K562 (cell line): ENCODE data around the gene PKD1L1. TPM values are rescaled to one million over a fixed set of nuclear protein-coding genes. Genes with fewer than 3 reads are reported as not detected.

Source experiments
- ATAC-seq: fragments of 200-7000 bp; cut with Tn5 transposase; 3 replicates; pipeline ENCODE4 v1.9.1; 2020; ENCODE audit warnings: moderate library complexity
- BruUV-seq: library from RNA; stranded (reverse); fragments of 400-500 nt; replicated peaks from 2 replicates; lab custom pipeline; 2021; lab: Mats Ljungman, UMichigan
- CTCF ChIA-PET: fragments of 300-600 bp; formaldehyde crosslinking; extraction: SDS; loops from one replicate; lab custom pipeline; 2021; ENCODE audit warnings: low intra/inter-chr PET ratio; lab: Yijun Ruan, JAX
- POLR2A ChIA-PET: fragments of 300-600, 350-650 bp; sonication (Branson Sonifier 250); formaldehyde crosslinking; extraction: SDS; loops from one replicate; lab custom pipeline; 2021; ENCODE audit warnings: antibody characterized with exemption, inconsistent platforms; lab: Yijun Ruan, JAX
- DNase-seq, 4 experiments: peaks; one replicate each; pipeline versions ENCODE4 v3.0.0 to v3.0.0-alpha.2; 2011 to 2018; ENCODE audit warnings: low spot score in 3 of 4, mixed read lengths in 3 of 4; ENCODE audit errors: extremely low read depth in 1 of 4
- FAIRE-seq: peaks from 2 replicates; lab custom pipeline; 2011; peaks lifted over from hg19 to GRCh38; lab: Jason Lieb, UNC
- H2AFZ ChIP-seq: 2 replicates; pipeline ENCODE4 v1.6.0; 2011; ENCODE audit warnings: low read depth, low read length, control low read depth, inconsistent platforms
- H3K27ac ChIP-seq: fragments of 200-600 bp; 3 replicates; pipeline ENCODE4 v1.8.0; 2011; ENCODE audit warnings: low read depth, mild to moderate bottlenecking, control low read depth, inconsistent platforms, low read length, moderate library complexity, mixed read lengths; ENCODE audit errors: extremely low read depth
- H3K27me3 ChIP-seq, 2 experiments: fragments of 300-600 bp in 1 of 2; 2 replicates in 1 of 2; 3 replicates in 1 of 2; pipeline versions ENCODE4 v1.6.0 to v1.8.0; 2011; ENCODE audit warnings: inconsistent platforms in 2 of 2, low read length in 2 of 2, mild to moderate bottlenecking in 1 of 2, mixed read lengths in 1 of 2, moderate library complexity in 1 of 2; ENCODE audit not compliant: control insufficient read depth in 2 of 2, insufficient read depth in 2 of 2
- H3K36me3 ChIP-seq: fragments of 300-600 bp; 3 replicates; pipeline ENCODE4 v1.8.0; 2011; ENCODE audit warnings: mild to moderate bottlenecking, low read length, inconsistent platforms; ENCODE audit not compliant: control insufficient read depth, insufficient read depth
- H3K4me1 ChIP-seq, 2 experiments: fragments of 200-600 bp in 1 of 2; replicated peaks in 1 of 2; 2 replicates in 1 of 2; 3 replicates in 1 of 2; pipeline versions ENCODE4 v1.5.1 to v1.8.0; 2011; ENCODE audit warnings: inconsistent platforms in 2 of 2, low read length in 2 of 2, mild to moderate bottlenecking in 1 of 2, mixed read lengths in 1 of 2, moderate library complexity in 1 of 2; ENCODE audit not compliant: control insufficient read depth in 2 of 2, insufficient read depth in 2 of 2
- H3K4me2 ChIP-seq: 2 replicates; pipeline ENCODE4 v1.6.1; 2011; ENCODE audit warnings: low read length, control low read depth, inconsistent platforms, mixed read lengths; ENCODE audit not compliant: insufficient read depth
- H3K4me3 ChIP-seq: fragments of 200-600 bp; sonication (generic), shearing (Covaris generic); 2 replicates; pipeline ENCODE4 v1.5.1; 2016; ENCODE audit warnings: control low read depth, inconsistent platforms
- H3K79me2 ChIP-seq: fragments of 200-600 bp; 3 replicates; pipeline ENCODE4 v1.8.0; 2011; ENCODE audit warnings: low read length, inconsistent platforms; ENCODE audit not compliant: control insufficient read depth, insufficient read depth
- H3K9ac ChIP-seq, 2 experiments: 2 replicates each; pipeline versions ENCODE4 v1.6.0 to v1.6.1; 2011; ENCODE audit warnings: low read depth in 2 of 2, low read length in 2 of 2, control low read depth in 1 of 2, inconsistent platforms in 1 of 2, mild to moderate bottlenecking in 1 of 2, mixed read lengths in 1 of 2; ENCODE audit not compliant: insufficient read depth in 1 of 2
- H3K9me1 ChIP-seq: one replicate; pipeline ENCODE4 v1.6.0; 2011; ENCODE audit warnings: inconsistent platforms, mild to moderate bottlenecking, low read length, moderate library complexity; ENCODE audit not compliant: control insufficient read depth, insufficient read depth
- H3K9me3 ChIP-seq: replicated peaks from 2 replicates; pipeline ENCODE4 v1.5.1; 2011; ENCODE audit warnings: low read depth, low read length, inconsistent platforms; ENCODE audit not compliant: control insufficient read depth, insufficient read depth
- H4K20me1 ChIP-seq: replicated peaks from 2 replicates; pipeline ENCODE4 v1.6.1; 2011; ENCODE audit warnings: low read length, inconsistent platforms, mixed read lengths; ENCODE audit not compliant: control insufficient read depth, insufficient read depth
- CHD4 ChIP-seq: fragments of 200-600 bp; sonication (generic); IDR thresholded peaks from 3 replicates; pipeline ENCODE4 v1.6.1; 2012; ENCODE audit warnings: low read depth, mild to moderate bottlenecking, mixed read lengths, low read length, inconsistent platforms; ENCODE audit not compliant: insufficient read depth, insufficient replicate concordance, poor library complexity, severe bottlenecking
- CREB3L1 ChIP-seq: fragments of 450-650 bp; IDR thresholded peaks from 2 replicates; pipeline ENCODE4 v1.6.1; 2014; ENCODE audit warnings: low read depth, mild to moderate bottlenecking, moderate library complexity, borderline replicate concordance
- DNMT1 ChIP-seq: fragments of 450-650 bp; IDR thresholded peaks from 2 replicates; pipeline ENCODE4 v1.6.1; 2016; ENCODE audit warnings: antibody characterized with exemption, mild to moderate bottlenecking
- GMEB1 ChIP-seq: fragments of 250-450 bp; sonication (Bioruptor Pico); IDR thresholded peaks from 2 replicates; pipeline ENCODE4 v1.4.0; 2020; ENCODE audit warnings: mild to moderate bottlenecking
- KDM1A ChIP-seq, 2 experiments: fragments of 450-650 bp; IDR thresholded peaks; 2 replicates each; pipeline ENCODE4 v1.6.1; 2016; ENCODE audit warnings: mild to moderate bottlenecking in 2 of 2
- KLF6 ChIP-seq: fragments of 250-450 bp; sonication (Bioruptor Pico); IDR thresholded peaks from 2 replicates; pipeline ENCODE4 v1.4.0; 2020; ENCODE audit warnings: mild to moderate bottlenecking, moderate library complexity, borderline replicate concordance
- MNT ChIP-seq, 2 experiments: fragments of 450-650 bp; conservative IDR thresholded peaks; 2 replicates each; pipeline ENCODE4 v1.6.1; 2017; ENCODE audit warnings: mild to moderate bottlenecking in 2 of 2, moderate library complexity in 2 of 2
- RBM22 ChIP-seq: fragments of 200-400 bp; formaldehyde crosslinking; IDR thresholded peaks from 2 replicates; pipeline ENCODE4 v1.6.1; 2018; ENCODE audit warnings: low read length, low read depth; ENCODE audit not compliant: poor library complexity, severe bottlenecking
- ZNF408 ChIP-seq: fragments of 250-450 bp; sonication (Bioruptor Pico); IDR thresholded peaks from 2 replicates; pipeline ENCODE4 v1.4.0; 2020; ENCODE audit warnings: low read depth, mild to moderate bottlenecking, moderate library complexity
- ZNF780A ChIP-seq: fragments of 250-450 bp; sonication (Bioruptor Pico); IDR thresholded peaks from 2 replicates; pipeline ENCODE4 v1.5.0; 2021; ENCODE audit warnings: mild to moderate bottlenecking
- ZNF830 ChIP-seq: fragments of 250-450 bp; sonication (Bioruptor Pico); IDR thresholded peaks from 2 replicates; pipeline ENCODE4 v1.5.0; 2021; ENCODE audit warnings: mild to moderate bottlenecking
- WGBS: fragments of 100-300 bp; shearing (Covaris generic); methylation state at CpG from one replicate; pipeline ENCODE4 v1.1.6; 2016; ENCODE audit warnings: low coverage, mixed read lengths; ENCODE audit not compliant: insufficient coverage; ENCODE audit errors: missing lambda C conversion rate; 5-methylcytosine and 5-hydroxymethylcytosine counted together
- in situ Hi-C: fragments of 300-500 bp; cut with MboI; formaldehyde crosslinking; loops from 4 replicates; pipeline ENCODE4 v1.15.0; 2018; ENCODE audit warnings: inconsistent platforms, mixed read lengths
- intact Hi-C: fragments of 100-400 bp; cut with micrococcal nuclease; formaldehyde crosslinking; loops from 2 replicates; pipeline ENCODE4 v1.14.2; 2022
- polyA plus RNA-seq, 8 experiments: library from polyadenylated mRNA; depleted of rRNA in 4 of 8; stranded (reverse) in 5 of 8; unstranded in 3 of 8; fragments of >200 nt; fragmentation: Nextera tagmentation in 2 of 8; fragmentation: Illumina TruSeq in 1 of 8; extraction: Ambion mirVana in 2 of 8; extraction: Trizol in 1 of 8; gene quantifications; 2 replicates each; pipeline versions ENCODE4 v1.2.1 to v1.2.3, GENCODE V29; 2011 to 2014; ENCODE audit warnings: inconsistent platforms in 1 of 8, missing spikeins in 1 of 8
- total RNA-seq, 7 experiments: library from RNA; depleted of rRNA in 6 of 7; stranded (reverse); fragments of >200 nt in 6 of 7; fragmentation: Illumina TruSeq in 2 of 7; extraction: Trizol in 2 of 7; gene quantifications; 2 replicates each; pipeline versions ENCODE4 v1.2.1 to v1.2.3, GENCODE V29; 2011 to 2021; ENCODE audit warnings: low replicate concordance in 1 of 7

PKD1L1 gene
- total and polyA plus RNA-seq, 9 of the 15 experiments (the other 6 are each of a cell fraction or from before 2014, with no cell fraction given), result 0.01 to 0.02 TPM; not detected in 7

GRCh38 chr7:47807126-47807525, 141.1 kb downstream of the PKD1L1 start:
- Histone ChIP-seq H3K36me3 (no peaks in the 10 kb centered on the region), H3K27me3 (peaks cover 3 to 40% of the 10 kb centered on the region in 2 experiments; a peak in 3 of 5 replicates), H3K27ac (no peak overlapping the region), H3K9me1 (no peaks in the 10 kb centered on the region), H2AFZ (no peak overlapping the region), H3K4me3 (no peak overlapping the region), H3K4me1 (no peaks in the 10 kb centered on the region), H4K20me1 (0 out of 2 replicates have a peak, but pooled peaks cover 4% of the 10 kb centered on the region), H3K79me2 (no peaks in the 10 kb centered on the region), H3K9ac (no peak overlapping the region), H3K9me3 (no peaks in the 10 kb centered on the region), H3K4me2 (no peak overlapping the region)
- in situ Hi-C loops (no loop called here), intact Hi-C loops (loop anchor here (5.0 kb wide), 1 partner anchor 540 kb away; no protein-coding TSS in a partner anchor)
- no TSS peak for BruUV-seq
- TF ChIP-seq ZNF408 (CRISPR knock-in tag), result no peak
- no peak for TF ChIP-seq CREB3L1
- no peak for TF ChIP-seq DNMT1
- CTCF ChIA-PET, result no interaction called here
- POLR2A ChIA-PET, result no interaction called here
- 0% methylated on average over 3 of the region's 3 CpGs for WGBS
- no peak for DNase-seq
- ATAC-seq, result no peak
- FAIRE-seq, result no peak

- Histone ChIP-seq H3K4me2 (no peak overlapping the region), H3K4me1 (no peaks in the 10 kb centered on the region), H3K27ac (no peak overlapping the region), H4K20me1 (0 out of 2 replicates have a peak, but pooled peaks cover 4% of the 10 kb centered on the region), H3K4me3 (no peak overlapping the region), H3K36me3 (no peaks in the 10 kb centered on the region), H3K9me3 (no peaks in the 10 kb centered on the region), H3K79me2 (no peaks in the 10 kb centered on the region), H3K27me3 (peaks cover 3 to 37% of the 10 kb centered on the region in 2 experiments; a peak in 3 of 5 replicates), H2AFZ (no peak overlapping the region), H3K9me1 (no peaks in the 10 kb centered on the region), H3K9ac (no peak overlapping the region)
- no TSS peak for BruUV-seq
- ATAC-seq (no peak), DNase-seq (no peak), FAIRE-seq (no peak)
- intact Hi-C loops, result loop anchor here (5.0 kb wide), 1 partner anchor 539 kb away; no protein-coding TSS in a partner anchor
- in situ Hi-C loops, result no loop called here
- CTCF ChIA-PET, result no interaction called here
- WGBS, result 0% methylated on average over 7 of the region's 7 CpGs
- POLR2A ChIA-PET, result no interaction called here
- TF ChIP-seq ZNF830 (no peak), CHD4 (no peak), RBM22 (no peak), KLF6 (no peak), KDM1A (IDR thresholded peaks at IDR 0.05) (no peak), MNT (conservative IDR thresholded peaks at IDR 0.05) (no peak), GMEB1 (CRISPR knock-in tag) (no peak), ZNF780A (CRISPR knock-in tag) (no peak)
Observed at GRCh38 chr7:47806701-47807103, 141.6 kb downstream of the PKD1L1 start.
